GM12874 (cell line): ENCODE results near the gene MRPS35.

ENCODE experiments used
- CTCF ChIP-seq: IDR thresholded peaks from 2 replicates; pipeline ENCODE4 v1.5.1; 2011; ENCODE audit warnings: low read depth, mild to moderate bottlenecking, control low read depth, low read length, moderate library complexity; ENCODE audit not compliant: insufficient read depth

The MRPS35 gene

DNA sequence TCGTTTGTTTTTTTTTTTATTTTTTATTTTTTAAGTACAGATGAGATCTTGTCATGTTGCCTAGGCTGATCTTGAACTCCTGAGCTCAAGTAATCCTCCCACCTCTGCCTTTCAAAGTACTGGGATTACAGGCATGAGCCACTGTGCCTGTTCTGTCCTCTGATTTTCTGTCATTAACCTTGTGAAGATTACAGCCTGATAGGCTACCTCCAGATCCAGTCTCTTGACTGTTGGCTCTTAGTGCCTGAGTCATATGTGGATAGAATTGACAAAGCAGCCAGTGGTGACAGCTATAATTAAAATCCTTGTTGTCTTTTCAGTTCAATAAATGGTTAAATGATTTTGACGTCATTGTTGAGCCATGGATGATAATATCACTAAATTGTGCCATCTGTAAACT lies 35.6 kb upstream of the MRPS35 start:
- no peak for TF ChIP-seq CTCF

GRCh38 chr12:27680619-27681018 lies 30.0 kb upstream of the MRPS35 start:
- no peak for TF ChIP-seq CTCF

- TF ChIP-seq CTCF, result no peak
Measured at GRCh38 chr12:27682534-27682933, 28.1 kb upstream of the MRPS35 start.

DNA sequence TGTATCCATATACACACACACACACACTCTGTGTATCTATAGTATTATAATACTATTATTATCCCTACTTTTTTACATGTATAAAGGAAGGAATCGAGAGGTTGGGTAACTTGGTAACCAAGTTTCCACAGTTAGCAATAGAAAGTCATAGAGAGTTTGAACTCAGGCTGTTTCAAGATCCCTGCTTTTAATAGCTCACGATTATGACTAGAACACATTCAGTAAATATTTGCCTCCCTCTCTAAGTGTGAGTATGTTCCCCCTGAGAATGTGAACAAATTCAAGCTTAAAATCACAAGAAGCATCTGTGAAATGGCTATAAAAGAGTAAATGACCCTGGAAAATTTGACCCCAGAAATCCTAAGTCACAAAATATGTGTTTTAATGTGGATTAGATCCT lies 25.4 kb upstream of the MRPS35 start:
- no peak for TF ChIP-seq CTCF

GRCh38 chr12:27686147-27686546 lies 24.5 kb upstream of the MRPS35 start:
- TF ChIP-seq CTCF, result no peak

DNA sequence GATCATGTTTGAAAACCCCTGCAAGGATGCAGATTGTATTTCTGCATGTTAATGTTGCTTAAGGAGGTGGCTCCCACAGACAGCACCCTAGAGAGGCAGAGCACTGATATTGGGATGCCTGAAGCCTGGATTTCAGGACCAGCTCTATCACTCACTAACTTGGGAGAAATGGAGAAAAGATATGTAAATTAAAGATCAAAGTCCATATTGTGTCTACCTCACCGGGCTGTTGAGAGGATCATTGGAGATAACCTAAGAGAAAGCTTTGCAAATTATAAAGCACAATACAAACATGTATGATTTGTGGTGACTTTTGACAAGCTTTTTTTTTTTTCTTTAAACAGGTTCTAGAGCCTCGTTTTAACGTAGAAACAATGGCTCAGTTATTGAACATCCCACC lies 22.0 kb upstream of the MRPS35 start:
- no peak for TF ChIP-seq CTCF

DNA sequence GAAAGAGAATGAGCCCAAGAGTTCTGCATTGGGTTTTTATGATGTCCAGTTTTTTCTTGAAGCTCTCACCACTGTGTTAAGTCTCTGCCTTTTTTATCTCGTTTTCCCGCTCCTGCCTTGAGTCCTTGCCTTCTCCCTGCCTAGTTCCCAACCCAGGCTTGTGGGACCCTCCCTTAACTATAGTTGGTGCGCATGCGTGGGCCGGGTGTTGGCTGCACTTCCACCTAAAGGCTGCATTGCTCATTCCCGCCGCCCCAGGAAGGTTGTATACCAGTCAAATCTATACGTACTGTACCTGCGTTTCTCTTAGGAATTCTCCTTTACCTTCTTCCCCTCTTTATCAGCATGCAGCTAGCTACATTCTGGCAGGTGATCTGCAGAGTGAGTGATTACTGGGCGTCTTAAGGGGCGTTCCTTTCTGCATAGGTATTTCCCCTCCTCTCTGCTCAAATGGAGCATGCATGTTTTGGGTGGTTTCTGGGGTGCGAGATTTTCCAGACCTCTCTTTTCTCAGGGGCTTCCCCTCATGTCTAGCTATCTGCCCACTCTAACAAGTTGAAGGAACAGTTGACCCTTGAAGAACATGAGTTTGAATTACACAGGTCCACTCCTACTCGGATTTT lies 21.0 kb upstream of the MRPS35 start:
- no peak for TF ChIP-seq CTCF

DNA sequence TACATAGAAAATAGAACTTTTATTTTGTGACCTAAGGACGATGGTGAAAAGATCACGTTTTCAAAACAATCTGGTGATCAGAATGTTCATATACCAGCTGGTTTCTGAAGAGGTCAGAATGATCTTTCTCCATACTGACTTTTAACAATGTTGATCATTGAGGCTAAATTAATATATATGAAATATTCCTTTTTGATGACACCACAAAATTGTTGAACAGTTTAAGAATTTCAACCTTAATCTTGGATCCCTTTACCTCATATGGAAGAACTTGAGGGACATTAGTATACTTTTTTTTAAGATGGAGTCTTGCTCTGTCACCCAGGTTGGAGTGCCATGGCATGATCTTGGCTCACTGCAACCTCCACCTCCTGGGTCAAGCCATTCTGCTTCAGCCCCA lies 17.2 kb upstream of the MRPS35 start:
- no peak for TF ChIP-seq CTCF
